ENCODE results near the gene MBP.

The MBP gene

GRCh38 chr18:77060151-77060550 lies 72.4 kb downstream of the MBP start:
- DNase-seq = no peak

GRCh38 chr18:77059294-77059916 lies 73.2 kb downstream of the MBP start:
- DNase-seq = peak; percentile 64

- DNase-seq = no peak
These were observed 74.2 kb downstream of the MBP start for GRCh38 chr18:77058290-77058835.

GRCh38 chr18:77057006-77057395 lies 75.6 kb downstream of the MBP start:
- DNase-seq = peak; percentile 2

- DNase-seq = no peak
These were observed 76.1 kb downstream of the MBP start for GRCh38 chr18:77056344-77057005.

GRCh38 chr18:77055429-77056300 lies 76.9 kb downstream of the MBP start:
- no peak for DNase-seq

GRCh38 chr18:77054606-77055428 lies 77.8 kb downstream of the MBP start:
- DNase-seq = peak; percentile 38

GRCh38 chr18:77054288-77054605 lies 78.3 kb downstream of the MBP start:
- peak; percentile 2 for DNase-seq

GRCh38 chr18:77053616-77054287 lies 78.8 kb downstream of the MBP start:
- no peak for DNase-seq

GRCh38 chr18:77052983-77053309 lies 79.6 kb downstream of the MBP start:
- peak; percentile 18 for DNase-seq

- no peak for DNase-seq
These were observed 80.1 kb downstream of the MBP start for GRCh38 chr18:77052297-77052982.

- no peak for DNase-seq
These were observed 80.8 kb downstream of the MBP start for GRCh38 chr18:77051581-77052296.

- no peak for DNase-seq
These were observed 82.6 kb downstream of the MBP start for GRCh38 chr18:77049938-77050337.

- no peak for DNase-seq
These were observed 84.7 kb downstream of the MBP start for GRCh38 chr18:77047803-77048419.

GRCh38 chr18:77046994-77047393 lies 85.6 kb downstream of the MBP start:
- no peak for DNase-seq

- DNase-seq = no peak
These were observed 86.2 kb downstream of the MBP start for GRCh38 chr18:77046409-77046808.

- no peak for DNase-seq
These were observed 86.9 kb downstream of the MBP start for GRCh38 chr18:77045677-77046076.

GRCh38 chr18:77044866-77045664 lies 87.5 kb downstream of the MBP start:
- DNase-seq = peak; percentile 2

- no peak for DNase-seq
These were observed 88.9 kb downstream of the MBP start for GRCh38 chr18:77043541-77044280.
